HG02571 (cell line): ENCODE data around the gene DCAKD.
A peak's percentile ranks its signal among the peaks of the same experiment; 100 is the strongest.

ENCODE experiments used
- ATAC-seq: cut with Tn5 transposase; IDR thresholded peaks from one replicate; pipeline ENCODE4 v1.9.1; 2021; ENCODE audit warnings: mild to moderate bottlenecking, moderate library complexity; ENCODE audit not compliant: unreplicated experiment

The DCAKD gene, protein sequence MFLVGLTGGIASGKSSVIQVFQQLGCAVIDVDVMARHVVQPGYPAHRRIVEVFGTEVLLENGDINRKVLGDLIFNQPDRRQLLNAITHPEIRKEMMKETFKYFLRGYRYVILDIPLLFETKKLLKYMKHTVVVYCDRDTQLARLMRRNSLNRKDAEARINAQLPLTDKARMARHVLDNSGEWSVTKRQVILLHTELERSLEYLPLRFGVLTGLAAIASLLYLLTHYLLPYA

DNA sequence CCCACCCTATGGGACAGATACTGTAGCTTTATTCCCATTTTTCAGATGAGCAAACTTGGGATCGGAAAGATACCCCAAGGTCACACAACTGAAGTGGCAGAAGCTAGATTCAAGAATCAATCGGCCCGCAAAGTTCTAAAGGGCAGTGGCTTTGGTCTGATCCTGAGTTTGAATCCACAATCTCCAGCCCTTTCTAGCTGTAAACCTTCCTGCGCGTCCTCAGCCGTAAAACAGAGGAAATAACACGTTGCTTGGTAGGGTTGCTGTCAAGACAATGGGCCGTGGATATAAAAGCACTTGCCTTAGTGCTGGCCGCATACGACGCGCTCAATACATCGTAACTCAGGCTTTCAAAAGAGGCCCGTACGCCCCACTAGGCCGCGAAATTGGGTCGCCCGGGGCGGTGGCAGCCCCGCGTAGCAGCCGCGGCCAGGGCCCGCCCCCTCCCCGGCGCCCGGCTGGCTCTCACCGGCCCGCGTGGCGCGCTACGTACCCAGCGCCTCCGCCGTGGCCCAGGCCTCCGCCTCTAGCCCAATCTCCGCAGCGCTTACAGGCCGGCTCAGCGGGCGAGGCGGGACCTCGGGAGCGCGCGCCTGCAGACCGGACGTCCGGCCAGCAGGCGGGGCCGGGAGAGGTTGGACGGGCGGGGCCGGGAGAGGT is at the start of gene DCAKD:
TSS of gene DCAKD (minus strand) at position 573 of the 660 bp plus-strand sequence. CDS start 16,747 bp downstream, outside the sequence.
- peak; percentile 80 for ATAC-seq

DNA sequence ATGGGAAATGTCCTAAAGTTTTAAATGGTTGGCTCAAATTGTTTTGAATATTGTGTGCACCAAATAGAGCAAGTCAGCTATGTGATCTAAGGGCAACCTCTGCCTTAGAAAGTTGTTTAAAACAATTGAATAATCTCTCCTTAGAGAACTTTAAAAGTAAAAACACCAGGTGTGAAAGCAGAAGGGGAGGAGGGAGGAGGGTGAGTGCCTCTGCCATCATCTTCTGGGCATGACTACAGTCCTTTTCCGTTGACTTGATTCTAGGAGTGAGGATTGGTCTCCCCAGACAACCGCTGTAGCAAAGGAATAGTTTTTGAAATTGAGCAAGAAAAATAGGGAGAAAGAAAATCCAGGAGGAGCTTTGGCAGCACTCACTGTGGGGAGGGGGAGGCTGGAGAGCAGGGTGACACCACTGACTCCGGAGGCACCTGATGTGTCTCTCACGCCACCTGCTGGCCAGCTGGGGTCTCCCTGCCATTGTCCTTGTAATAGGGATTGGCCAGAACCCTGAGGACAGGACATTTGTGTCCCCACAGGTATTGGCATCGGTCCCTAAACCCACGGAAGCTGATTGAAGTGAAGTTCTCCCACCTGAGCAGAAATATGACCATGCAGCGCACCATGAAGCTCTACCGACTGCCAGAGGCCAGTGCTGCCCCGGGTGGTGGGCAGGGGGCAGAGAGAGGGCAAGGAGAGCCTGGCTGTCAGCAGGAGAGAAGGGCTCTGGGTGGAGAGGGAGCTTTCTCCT is 47.6 kb upstream of the DCAKD start:
- no peak for ATAC-seq

DNA sequence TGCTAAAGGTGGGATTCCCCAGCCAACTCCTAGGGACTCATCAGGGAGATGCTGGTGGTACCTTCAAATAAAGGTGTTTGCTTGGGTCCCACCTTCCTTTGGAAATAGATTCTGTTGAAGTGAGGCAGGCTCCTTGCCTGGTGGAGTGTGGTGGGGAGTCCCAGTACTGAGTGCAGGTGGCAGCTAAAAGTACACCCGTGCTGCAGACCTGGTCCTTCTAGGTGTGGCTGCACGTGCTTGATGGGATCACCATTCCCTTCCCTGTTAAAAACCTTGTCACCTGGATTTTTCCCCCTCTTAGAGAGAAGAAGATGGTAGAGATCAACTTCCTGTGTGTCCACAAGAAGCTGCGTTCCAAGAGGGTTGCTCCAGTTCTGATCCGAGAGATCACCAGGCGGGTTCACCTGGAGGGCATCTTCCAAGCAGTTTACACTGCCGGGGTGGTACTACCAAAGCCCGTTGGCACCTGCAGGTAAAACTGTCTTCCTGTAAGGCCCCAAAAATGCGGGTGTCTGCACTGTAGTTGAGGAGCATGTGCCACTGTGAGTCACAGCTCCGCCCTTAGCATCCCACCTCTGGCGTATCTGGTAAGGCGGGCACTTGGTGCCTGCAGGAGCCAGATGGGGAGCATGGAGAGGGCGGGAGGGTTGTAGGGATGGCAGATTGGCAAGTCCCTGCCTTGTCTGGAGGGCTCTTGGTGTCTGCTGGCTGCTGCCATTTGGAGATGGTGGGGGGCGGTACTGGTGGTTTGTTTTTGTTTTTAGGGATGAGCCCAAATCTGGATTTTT is 46.8 kb upstream of the DCAKD start:
- no peak for ATAC-seq

DNA sequence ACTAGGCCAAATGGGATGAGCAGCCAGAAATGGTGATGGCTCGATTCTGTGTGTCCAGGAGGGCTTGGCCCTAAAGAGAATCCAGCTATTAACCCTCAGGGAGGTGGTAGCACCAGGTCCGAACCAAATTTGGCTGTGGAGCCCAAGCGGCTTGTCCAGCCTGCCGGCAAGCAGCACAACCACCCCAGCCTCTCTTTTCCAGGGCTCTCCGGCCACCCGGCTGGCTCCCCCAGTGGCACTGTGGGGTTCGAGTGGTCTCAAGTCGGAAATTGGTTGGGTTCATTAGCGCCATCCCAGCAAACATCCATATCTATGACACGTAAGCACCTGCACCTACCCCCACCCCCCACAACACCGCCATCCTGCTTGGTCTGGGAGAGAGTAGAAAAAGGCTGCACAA is 45.5 kb upstream of the DCAKD start:
- ATAC-seq = no peak

DNA sequence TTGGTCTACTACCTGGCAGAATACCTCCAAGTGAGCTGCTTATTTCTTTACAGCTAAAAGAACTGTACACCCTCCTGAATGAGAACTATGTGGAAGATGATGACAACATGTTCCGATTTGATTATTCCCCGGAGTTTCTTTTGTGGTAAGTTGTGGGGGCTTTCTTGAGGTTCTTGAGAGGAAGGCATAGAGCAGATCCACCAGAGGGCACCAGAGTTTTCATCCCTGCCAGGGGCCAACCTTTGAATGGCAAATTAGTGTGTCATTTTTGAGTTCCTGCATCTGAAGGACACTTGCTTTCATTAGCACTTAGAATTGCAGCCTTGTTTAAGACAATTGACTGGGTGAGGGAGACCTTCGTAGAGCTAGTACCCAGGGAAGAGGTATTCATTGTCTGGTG is 44.7 kb upstream of the DCAKD start:
- ATAC-seq = no peak

DNA sequence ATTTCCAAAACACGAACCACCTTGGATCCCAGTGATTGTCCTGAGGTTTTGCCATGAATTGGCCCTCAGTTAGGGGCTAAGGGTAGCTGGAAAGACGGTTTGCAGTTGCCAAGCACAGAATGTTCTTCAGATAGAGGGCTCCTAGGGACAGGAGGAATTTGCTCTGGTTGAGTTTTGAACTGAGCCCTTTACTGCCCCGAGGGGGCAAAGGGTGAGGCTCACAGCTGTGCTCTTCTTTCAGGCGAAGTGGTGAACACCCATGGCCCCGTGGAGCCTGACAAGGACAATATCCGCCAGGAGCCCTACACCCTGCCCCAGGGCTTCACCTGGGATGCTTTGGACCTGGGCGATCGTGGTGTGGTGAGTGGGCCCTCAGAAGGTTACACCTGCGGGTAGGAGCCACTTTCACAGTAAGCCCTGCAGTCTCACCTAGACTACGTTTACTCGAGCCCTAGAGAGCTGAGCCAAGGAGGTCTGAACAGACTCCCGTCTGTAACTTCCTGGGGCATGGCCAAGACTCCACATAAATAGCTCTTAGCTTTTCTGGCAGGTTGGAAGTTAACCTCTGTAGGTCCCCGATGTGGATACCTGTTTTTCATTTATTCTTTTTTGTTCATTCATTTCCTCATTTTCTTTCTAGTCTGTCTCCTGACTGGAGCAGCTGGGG is 42.1 kb upstream of the DCAKD start:
- no peak for ATAC-seq

DNA sequence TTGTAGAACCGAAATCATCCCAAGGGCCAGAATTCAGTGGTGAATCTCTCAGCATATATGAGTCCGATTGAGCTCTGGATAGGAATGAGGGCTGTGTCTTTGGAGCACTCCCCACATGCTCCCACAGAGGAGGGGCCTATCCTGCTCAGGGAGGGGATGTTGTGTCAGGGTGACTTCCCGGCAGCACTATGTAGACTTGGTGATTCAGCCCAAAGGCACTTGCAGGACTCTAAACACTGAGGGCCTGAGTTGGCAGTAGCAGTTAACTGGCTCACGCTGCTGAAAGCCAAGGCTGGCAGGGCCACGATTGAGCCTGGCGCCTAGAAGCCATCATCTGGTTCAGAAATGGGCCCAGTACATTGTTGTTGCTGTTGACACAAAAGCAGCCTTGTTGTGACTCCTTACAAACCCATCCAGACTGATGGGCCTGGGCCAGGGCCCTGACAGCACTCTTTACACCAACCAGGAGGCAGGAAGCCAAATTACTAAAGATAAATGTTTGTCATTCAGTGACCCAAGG is 41.5 kb upstream of the DCAKD start:
- ATAC-seq = no peak

DNA sequence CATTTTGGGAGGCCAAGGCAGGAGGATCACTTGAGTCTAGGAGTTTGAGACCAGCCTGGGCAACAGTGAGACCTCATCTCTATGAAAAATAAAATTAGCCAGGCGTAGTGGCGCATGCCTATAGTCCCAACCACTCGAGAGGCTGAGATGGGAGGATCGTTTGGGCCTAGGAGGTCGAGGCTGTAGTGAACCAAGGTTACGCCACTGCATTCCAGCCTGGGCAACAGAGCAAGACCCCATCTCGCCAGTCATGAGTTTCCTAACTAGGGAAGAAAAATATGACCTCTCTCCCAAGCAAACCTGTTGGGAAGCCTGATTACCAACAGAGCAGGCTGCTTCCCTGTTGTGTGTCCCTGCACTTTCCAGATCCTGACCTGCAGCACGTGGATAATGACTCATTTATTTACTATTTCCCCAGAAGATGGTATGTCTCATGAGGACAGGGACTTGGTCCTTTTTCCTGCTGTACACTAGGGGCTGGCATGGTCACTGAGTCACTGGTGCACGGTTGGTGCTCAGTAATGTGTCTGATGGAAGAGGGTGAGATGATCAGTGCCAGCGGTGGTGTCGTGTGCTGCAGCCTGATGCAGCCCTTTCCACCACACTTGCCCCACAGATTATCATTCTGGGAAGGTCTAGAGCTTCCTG is 40.5 kb upstream of the DCAKD start:
- no peak for ATAC-seq

DNA sequence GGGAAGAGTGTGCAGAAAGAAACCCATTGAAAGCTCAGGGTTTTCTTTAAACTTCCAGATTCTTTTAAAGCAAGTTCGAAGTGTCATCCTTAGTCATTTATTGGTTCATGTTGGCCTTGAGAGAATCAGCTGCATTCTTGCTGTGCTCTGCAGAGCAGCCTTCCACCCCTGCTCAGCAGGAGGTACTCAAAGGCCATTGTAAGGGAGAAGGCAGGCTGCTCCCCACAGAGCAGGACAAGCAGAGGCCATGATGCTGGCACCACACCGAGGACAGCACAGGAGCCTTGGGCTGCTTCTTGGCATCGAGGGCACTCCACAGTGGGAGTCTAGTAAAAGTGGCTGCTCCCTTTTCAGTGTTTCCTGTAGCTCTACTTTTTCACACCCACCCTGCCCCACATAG is 39.3 kb upstream of the DCAKD start:
- ATAC-seq = no peak

DNA sequence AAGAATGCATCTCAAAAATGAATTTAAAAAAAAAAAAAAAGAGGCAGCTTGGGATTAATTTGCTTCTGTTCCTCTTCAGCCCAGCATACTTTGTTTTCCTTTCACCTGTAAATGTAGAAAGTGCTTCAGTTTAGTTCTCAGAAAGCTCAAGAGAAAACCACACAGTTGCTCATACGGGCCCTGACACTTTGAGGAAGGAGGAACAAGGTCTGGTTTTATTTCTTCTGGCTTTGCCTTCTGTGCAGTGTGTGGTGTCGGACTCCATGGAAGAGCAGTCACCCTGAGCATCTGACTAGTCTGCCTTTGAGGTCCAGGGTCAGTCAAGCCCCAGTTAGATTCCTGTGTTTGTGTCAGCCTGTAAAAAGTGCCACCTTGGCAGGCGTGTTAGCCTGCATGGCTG is 37.3 kb upstream of the DCAKD start:
- no peak for ATAC-seq

DNA sequence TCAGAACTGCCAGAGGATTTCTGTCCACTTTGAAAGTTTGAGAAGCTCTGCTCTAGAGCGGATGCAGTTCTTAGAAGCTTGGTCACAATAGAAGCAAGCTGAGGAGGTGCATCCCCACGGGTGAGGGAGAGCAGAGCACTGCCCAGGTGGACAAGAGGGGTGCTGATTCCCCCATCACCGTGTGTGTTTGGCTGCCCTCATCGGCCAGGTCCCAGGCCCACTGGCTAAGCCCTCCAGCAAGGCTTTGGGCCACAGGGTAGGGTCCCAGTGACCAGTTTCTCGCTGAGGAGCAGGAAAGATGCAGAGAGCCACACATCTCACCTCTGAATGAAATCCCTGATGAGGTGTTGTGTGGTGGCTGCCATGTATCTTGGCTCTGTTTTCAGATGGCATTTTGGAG is 36.5 kb upstream of the DCAKD start:
- no peak for ATAC-seq

DNA sequence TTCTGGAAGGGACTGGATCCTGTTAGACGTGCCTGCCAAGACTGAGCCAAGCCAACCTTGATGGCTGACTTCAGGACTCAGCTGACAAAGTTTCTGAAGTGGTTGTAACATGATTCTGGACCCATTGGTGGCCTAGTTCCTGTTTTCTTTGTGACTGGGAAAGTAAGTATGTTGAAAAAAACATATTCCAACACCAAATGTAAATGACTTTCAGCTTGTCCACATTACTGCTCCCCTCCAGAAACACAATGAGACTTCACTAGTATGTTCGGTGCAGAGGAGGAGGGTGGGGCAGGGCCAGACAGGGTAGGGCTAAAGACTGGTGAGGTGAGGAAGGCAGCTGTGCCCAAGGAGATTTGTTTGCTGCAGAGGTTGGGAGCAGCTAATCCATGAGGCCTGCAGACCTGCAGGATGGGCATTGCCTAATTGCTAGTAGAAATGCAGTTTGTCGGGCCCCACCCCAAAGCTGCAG is 36.1 kb upstream of the DCAKD start:
- no peak for ATAC-seq

DNA sequence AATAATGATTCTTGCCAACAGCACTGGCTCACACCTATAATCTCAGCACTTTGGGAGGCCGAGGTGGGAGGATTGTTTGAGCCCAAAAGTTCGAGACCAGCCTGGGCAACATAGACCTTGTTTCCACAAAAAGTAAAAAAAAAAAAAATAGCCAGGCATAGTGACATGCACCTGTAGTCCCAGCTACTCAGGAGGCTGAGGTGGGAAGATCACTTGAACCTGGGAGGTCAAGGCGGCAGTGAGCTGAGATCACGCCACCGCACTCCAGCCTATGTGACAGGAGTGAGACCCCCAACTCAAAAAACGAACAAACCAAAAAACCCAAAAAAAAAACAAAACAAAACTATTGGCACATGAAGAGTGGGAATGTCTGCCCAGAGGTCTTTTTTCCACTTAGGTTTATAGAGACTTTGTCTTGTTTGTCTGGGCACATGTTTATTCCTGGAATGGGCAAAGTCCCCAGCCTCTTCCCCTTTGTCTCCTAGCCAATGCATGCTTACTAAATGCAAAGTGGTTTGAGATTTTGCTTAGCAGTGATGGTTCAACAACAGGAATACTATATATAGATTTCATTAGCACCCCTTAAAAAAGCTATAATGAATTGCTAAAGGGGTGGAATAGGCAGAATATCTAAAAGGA is 35.6 kb upstream of the DCAKD start:
- no peak for ATAC-seq

DNA sequence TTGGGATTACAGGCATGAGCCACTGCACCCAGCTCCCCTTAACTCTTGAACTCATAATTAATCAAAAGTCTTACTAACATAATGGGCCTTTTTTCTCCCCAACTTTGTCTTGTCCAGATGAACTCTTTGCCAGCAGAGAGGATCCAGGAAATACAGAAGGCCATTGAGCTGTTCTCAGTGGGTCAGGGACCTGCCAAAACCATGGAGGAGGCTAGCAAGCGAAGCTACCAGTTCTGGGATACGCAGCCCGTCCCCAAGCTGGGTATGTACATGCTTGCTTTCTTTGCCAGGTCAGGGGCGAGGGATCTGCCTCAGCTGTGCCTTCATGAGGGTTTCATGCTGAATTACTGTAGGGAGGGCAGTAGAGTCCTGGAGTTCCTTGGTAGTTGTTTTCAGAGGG is 35.0 kb upstream of the DCAKD start:
- ATAC-seq = no peak

DNA sequence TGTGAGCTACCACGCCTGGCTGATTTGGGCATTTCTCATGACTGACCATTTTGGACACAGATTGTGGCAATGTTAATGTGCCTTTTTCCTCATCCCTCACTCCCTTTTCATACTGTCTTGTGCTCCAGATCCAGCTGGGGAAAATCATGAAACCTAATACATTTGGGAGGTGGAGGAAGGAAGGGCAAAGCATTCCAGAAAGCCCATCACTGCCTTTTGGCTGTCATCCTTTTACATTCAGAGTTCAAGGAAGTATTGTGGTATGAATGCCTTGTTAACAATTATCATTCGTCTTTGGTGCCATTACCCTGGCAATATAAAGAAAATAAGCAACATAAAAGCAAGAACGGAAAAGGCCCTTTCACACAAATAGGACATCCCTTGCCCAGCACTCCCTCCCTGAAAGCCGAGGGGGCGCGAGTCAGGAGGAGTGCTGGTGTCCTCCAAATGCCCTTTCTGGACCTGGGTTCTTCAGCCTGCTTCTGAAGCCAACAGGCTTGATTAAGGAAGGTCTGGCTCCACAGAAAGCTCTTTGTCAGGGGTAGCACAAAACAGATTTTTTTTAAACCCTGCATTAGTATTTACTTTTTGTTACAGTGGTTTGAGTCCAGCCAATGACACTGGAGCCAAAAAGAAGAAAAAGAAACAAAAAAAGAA is 29.7 kb upstream of the DCAKD start:
- no peak for ATAC-seq

DNA sequence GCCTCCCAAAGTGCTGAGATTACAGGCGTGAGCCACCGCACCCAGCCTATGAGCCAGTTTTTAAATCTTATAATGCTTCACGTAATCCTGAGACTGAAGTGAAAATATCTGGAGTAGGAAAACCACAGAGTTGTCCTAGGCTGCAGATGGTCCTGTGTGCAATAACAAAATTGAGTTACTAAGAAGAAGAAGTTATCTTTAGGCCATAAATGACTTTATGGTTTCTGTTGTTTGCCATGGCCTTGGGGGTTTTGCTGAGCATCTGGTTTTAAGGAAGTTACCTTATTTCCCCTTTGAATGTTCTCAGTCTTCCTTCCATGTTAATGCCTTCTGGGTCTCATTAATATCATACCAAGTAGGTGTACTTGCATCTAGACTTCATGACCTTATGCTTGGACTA is 26.2 kb upstream of the DCAKD start:
- ATAC-seq = no peak

DNA sequence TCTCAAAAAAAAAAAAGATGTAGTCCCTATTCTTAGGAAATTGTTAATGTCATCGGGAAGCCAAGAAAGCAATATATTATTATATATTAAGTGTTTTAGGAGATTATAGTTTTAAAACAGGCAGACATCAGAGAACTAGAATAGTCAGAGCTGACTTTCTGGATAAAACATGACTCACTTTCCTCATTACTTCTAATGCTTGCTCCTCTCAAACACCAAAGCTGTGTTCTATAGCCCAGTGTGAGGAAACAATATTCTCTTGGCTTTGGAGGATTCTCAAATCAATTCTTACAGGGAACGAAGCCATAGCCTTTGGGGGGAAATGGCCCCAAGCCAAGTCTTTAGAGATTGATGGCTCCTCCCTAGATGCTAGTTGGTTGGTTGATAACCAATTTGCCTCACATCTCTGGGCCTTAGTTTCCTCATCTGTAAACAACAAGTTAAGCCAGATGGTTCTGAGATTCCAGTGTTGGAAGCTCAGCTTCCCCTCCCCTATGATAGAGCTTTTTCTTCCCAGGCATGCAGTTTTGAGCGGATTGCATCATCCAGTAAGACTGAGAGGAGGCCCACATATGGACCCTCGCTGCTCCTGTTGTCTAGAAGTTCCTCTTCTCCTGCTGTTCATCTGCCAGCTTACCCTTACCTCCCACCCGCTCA is 22.1 kb upstream of the DCAKD start:
- no peak for ATAC-seq

DNA sequence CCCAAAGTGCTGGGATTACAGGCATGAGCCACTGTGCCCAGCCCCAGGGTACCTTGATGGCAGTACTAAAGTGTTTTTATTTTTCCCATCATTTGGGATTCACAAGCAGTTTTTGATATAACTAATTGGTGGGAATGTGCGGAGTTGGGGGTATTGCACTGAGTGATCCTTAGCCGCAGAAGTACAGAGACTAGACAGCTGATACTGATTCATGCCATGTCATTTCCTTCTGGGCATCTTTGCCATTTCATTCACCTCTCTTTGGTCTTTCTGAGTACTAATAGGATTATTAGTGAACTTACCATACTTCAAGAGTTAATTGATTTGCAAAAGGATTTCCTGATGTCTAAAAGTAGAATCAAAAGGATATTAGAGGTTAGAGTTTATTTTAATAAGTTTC is 19.4 kb upstream of the DCAKD start:
- ATAC-seq = no peak
